CD4-positive, alpha-beta T cell treated with Interleukin-6 for 4 hours (primary cell): ENCODE measurements around the gene UBE2S.

Experiments
- DNase-seq: peaks from one replicate; pipeline ENCODE4 v3.0.0-alpha.2; 2020; ENCODE audit warnings: mixed read lengths

Gene UBE2S

DNA sequence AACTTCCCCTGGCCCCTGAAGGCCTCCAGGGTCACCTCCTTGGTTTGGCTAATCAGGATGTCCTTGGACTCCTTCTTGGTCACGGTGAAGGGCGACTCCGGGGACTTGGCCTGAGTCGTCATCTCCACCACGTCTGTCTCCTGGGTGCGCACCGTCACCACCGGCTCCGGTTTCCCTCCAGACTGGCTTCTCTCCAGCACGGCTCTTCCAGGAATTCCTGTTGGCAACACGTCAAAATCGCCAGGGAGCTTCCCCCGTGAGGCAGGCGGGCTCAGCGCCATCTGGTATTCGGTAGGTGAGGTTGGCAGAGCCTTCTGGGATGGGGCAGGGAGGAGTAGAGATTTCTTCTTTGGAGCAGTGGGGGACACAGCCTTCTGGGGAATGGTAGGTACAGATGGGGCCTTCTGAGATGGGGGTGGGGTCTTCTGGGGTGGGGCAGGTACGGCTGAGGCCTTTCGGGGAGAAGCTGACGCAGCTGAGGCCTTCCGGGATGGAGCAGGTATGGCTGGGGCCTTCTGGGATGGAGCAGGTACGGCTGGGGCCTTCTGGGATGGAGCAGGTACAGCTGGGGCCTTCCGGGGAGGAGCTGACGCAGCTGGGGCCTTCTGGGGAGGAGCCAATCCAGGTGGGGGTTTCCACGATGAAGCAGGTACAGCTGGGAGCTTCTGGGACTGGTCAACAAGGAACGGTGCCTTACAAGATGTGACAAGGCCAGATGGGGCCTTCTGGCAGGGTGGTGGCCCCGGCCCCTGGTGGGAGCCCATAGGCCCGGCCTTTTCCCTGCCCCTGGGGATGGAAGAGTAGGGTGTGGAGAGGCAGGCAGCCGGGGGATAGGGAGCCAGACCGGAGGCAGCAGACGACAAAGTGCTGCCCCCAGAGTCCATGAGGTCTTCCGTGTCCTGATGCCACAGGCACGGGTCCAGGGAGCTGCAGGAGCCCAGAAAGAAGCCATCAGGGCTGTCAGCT, 48.4 kb downstream of the UBE2S start:
- no peak for DNase-seq

DNA sequence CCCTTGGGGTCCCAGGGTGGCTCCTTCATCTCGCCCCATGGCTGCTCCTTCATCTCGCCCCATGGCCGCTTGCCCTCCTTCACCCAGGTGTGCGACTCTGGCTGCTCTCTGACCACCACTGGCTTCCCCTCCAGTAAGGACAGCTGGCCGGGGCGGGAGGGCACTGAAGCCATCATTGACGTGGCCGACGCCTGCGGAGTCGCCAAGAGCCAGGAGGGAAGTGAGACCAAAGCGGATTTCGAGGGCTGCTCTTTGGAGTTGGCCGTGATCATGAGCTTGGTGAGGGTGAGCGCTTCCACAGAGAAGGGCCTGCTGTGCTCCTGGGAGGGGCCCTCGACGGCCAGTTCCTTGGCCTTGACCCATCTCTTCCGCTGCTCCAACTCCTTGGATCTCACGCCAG, 49.1 kb downstream of the UBE2S start:
- DNase-seq, result no peak

DNA sequence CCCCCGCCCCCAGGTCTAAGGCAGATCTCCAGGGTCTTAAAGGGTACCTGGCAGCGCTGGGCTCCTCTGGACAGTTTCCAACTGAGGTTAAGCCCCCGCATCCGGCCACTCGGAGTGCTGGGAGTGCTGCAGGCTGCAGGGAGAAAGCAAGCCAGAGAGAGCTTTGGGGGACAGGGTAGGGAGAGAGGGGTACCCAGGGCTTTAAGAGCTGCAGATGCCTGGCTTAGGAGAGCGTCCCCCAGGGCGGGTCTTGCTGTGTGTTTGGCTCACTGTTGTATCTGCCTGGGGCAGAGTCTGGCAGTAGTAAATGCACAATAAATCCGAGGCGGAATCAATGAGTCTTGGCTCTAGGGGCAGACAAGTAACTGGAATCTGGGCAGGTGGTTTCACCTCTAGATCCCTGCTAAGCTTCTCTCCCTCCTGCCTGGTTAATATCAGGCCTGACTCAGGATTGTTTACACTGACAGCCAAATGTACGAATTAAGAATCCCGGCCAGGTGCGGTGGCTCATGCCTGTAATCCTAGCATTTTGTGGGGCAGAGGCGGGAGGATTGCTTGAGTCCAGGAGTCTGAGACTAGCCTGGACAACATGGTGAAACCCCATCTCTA, 52.3 kb downstream of the UBE2S start:
- DNase-seq, result peak; percentile 10

DNA sequence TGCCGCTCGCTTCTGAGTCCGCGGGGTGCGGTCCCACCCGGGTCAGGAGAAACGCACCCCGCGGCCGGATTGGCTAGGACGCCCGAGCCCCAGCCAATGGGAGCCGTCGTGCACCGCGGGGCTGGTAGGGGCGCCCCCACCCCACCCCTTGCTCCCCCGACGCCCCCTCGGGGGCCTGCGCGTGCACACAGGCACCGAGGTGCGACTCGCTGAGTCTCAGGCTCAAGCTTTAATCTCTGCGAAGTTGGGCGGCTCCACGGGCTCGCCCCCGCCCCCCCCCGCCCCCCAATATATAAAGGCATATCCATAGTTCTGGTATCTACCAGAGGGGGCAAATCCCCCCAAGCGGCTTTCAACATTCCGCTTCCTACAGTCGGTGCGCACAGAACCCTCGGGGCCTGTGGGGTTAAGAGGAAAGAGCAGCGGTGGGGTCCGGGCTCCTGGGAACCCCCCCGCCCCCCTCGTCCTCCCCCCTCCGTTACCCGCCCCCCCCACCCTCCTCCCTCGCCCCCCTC, 52.8 kb downstream of the UBE2S start, which contains the start of gene COX6B2:
Gene COX6B2 (minus strand): TSS at position 22 of the 515 bp plus-strand sequence. CDS start 198 bp downstream, outside the sequence.
- DNase-seq, result peak; percentile 10

DNA sequence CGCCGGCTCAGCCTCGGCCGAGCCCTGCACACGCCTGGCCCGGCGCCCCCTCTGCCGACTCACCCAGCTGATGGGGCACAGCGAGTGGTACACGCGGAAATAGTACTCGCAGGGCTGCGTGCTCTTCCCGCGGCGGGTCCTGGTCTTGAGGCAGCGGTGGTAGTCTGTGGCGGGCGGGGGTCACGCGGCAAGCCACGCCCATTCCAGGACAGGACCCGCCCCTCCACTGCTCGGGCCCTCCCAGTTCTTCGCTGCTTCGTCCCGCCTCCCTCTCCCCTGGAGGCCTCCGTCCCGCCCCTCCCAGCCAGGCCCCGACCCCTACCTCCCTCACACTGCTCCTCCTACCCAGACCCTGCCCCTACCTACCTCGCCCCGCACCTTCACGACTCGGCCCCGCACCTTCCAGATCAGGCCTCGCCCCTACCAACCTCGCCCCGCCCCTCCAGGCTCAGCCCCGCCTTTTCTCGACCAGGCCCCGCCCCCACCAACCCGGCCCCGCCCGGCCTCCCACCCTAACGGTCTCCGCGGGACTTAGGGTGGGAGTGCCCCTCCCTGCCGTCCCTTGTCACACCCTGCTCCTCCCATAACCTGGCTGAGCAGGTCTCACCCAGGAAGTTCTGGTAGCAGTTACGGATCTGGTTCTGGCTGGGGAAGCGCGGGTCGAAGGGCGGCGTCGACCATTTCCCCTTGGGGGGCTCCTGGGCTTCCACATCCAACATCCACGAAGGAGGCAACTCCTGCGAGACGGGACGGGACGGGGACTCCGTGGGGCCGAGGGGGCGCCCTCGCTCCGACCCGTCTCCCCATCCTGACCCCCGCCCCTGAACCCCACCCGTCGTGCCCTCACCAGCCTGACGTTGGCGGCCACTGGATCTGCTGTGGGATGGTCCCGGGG, 53.5 kb downstream of the UBE2S start:
- peak; percentile 68 for DNase-seq

DNA sequence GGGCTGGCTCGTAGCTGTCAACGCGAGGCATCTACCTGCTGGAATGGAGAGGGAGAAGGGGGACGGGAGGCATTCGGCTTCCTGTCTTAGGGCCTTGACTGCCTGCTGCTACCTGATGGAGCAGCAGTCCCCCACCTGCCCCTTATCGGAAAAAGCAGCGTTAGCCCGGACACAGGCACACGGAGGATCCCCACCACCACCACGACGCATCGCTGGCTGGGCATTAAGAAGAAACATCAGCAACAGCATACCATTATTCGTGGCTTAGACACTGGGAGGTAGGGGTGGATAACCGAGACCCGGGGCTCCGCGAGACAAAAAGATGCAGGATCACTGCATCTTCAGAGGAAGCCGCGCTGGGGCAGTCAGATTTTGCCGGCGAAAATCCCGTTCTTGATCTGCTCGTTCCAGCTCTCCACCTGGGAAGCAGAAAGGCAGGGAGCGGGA, 54.2 kb downstream of the UBE2S start:
- peak; percentile 10 for DNase-seq

DNA sequence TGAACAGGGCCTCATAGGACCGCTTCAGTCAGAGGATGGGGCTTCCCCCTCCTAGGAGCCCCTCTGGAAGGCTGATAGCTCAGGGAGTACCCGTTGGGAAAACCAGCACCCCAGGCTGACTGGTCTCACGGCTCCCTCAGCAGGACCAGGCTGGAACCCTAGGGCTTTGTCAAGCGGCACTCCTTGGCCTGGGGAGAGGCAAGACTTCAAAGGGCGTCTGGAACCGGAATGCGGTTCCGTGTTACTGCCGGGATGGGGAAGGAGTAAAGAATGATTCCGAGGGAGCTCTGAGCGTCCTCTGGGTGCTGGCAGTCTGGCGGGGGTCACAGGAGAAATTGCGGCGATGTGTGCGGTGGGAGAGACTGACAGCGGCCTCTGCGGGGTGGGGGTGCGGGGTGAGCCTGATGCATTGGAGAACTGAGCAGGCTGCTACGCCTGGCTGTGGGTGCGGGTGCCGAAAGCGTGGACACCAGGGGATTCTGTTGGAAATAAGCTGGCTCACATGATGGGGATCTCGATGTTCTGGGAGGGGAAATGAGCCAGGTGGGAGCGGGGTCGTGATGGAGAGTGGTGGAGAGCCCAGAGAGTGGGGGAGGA, 54.9 kb downstream of the UBE2S start:
- no peak for DNase-seq

DNA sequence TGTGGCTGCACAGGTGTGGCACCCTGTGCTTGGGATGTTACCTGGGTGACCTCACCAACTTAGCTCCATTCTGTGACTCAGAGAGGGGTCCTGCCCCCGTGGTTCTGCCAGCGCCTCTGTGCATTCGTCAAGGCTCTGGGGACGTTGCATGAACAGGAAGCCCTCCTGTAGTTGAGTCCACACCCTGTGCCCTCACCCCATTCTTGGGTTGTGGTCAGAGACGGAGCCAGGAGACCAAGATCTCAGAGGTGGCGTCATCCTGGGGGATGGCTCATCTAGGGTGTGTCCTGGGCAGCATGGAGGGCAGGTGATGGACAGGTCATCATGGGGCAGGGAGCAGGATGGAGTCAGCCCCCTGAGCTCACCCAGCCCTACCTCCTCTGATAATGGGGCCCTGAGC, 55.5 kb downstream of the UBE2S start:
- DNase-seq, result no peak

DNA sequence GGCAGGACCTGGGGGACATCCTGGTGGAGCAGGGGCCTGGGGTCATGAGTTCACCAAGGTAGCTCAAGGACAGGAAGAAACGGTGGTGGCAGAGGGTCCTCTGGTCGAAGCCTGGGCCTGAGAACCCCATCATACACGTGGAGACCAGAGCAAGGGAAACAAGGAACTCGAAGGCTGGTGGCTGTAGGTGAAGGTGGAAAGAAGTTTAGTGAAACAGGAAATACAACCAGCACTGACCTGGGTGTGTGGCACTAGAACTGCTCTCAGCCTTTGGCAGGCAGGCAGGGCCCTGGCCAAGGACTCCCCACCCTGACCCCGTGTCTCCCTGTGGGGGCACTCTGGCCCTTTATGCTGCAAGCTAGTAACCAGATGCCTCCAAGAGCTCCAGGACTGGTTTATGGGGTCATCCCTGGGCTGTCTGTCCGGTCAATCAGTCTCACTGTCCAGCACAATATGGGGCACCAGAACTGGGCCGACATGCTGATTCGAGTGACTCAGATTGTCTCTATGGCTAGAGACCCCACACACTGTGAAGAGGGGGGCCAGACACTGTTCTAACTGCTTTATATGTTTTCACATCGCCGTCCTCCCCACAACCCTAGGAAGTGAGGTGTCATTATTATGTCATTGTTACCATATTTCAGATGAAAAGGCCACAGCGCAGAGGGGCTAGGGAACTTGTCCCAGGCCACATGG, 56.8 kb downstream of the UBE2S start:
- no peak for DNase-seq
